H1 (cell line): ENCODE data around the gene B9D1. TPM values are rescaled to one million over a fixed set of nuclear protein-coding genes. Genes with fewer than 3 reads are reported as not detected.

ENCODE experiments used
- CTCF ChIA-PET: fragments of 300-600 bp; sonication (Branson Sonifier 250); formaldehyde crosslinking; loops from one replicate; lab custom pipeline; 2021; ENCODE audit not compliant: partially characterized antibody; lab: Charles Lee
- POLR2A ChIA-PET: fragments of 300-600 bp; sonication (Branson Sonifier 250); formaldehyde crosslinking; loops from one replicate; lab custom pipeline; 2021; ENCODE audit warnings: inconsistent platforms; ENCODE audit not compliant: partially characterized antibody; lab: Charles Lee
- DNase-seq, 2 experiments: peaks; one replicate each; pipeline versions ENCODE4 v3.0.0 to v3.0.0-alpha.2; 2010 to 2022; ENCODE audit warnings: low spot score in 2 of 2, low read depth in 1 of 2, mixed read lengths in 1 of 2
- FAIRE-seq: peaks from 2 replicates; lab custom pipeline; 2011; peaks lifted over from hg19 to GRCh38; lab: Jason Lieb, UNC
- H2AFZ ChIP-seq: 2 replicates; pipeline ENCODE4 v1.8.1; 2012; ENCODE audit warnings: low read length, inconsistent platforms
- H2AK5ac ChIP-seq: 2 replicates; pipeline ENCODE4 v1.6.1; 2013; ENCODE audit warnings: low read depth, low read length
- H2BK120ac ChIP-seq: replicated peaks from 2 replicates; pipeline ENCODE3; 2013; ENCODE audit warnings: low read depth, low read length, inconsistent platforms
- H2BK12ac ChIP-seq: 2 replicates; pipeline ENCODE4 v1.6.1; 2013; ENCODE audit warnings: low read depth, low read length
- H2BK15ac ChIP-seq: 2 replicates; pipeline ENCODE4 v1.6.1; 2013; ENCODE audit warnings: low read length
- H2BK20ac ChIP-seq: 2 replicates; pipeline ENCODE4 v1.6.1; 2013; ENCODE audit warnings: low read length
- H2BK5ac ChIP-seq: 2 replicates; pipeline ENCODE4 v1.6.1; 2013; ENCODE audit warnings: low read depth, low read length
- H3K14ac ChIP-seq: 2 replicates; pipeline ENCODE4 v1.6.1; 2013; ENCODE audit warnings: inconsistent platforms; ENCODE audit not compliant: insufficient read length
- H3K18ac ChIP-seq: 2 replicates; pipeline ENCODE4 v1.6.1; 2013; ENCODE audit warnings: low read length; ENCODE audit errors: extremely low read depth
- H3K23ac ChIP-seq: 2 replicates; pipeline ENCODE4 v1.6.1; 2013; ENCODE audit warnings: inconsistent platforms; ENCODE audit not compliant: insufficient read length
- H3K23me2 ChIP-seq: 2 replicates; pipeline ENCODE4 v1.6.1; 2013; ENCODE audit warnings: low read depth, low read length
- H3K27ac ChIP-seq: 2 replicates; pipeline ENCODE4 v1.6.1; 2011; ENCODE audit warnings: low read depth, low read length, inconsistent platforms
- H3K27me3 ChIP-seq, 4 experiments: replicated peaks in 1 of 4; 1 replicate in 1 of 4; 2 replicates in 3 of 4; pipeline versions ENCODE4 v1.6.1 to v1.8.1; 2011 to 2013; ENCODE audit warnings: low read length in 3 of 4, mild to moderate bottlenecking in 3 of 4, inconsistent platforms in 2 of 4, mixed read lengths in 2 of 4, moderate library complexity in 1 of 4; ENCODE audit not compliant: control insufficient read depth in 3 of 4, insufficient read depth in 3 of 4; ENCODE audit errors: extremely low read depth in 1 of 4
- H3K36me3 ChIP-seq, 4 experiments: 2 replicates each; pipeline versions ENCODE4 v1.6.1 to v1.8.1; 2011 to 2013; ENCODE audit warnings: mild to moderate bottlenecking in 4 of 4, low read length in 3 of 4, moderate library complexity in 2 of 4, control low read depth in 1 of 4, inconsistent platforms in 1 of 4; ENCODE audit not compliant: insufficient read depth in 4 of 4, control insufficient read depth in 2 of 4
- H3K4ac ChIP-seq: replicated peaks from 2 replicates; pipeline ENCODE3; 2013; ENCODE audit warnings: low read length, low read depth, mixed read lengths, inconsistent platforms; ENCODE audit not compliant: insufficient read length
- H3K4me1 ChIP-seq, 4 experiments: replicated peaks in 1 of 4; 1 replicate in 1 of 4; 2 replicates in 3 of 4; pipeline versions ENCODE4 v1.6.1 to v1.8.1; 2011 to 2013; ENCODE audit warnings: low read length in 3 of 4, inconsistent platforms in 2 of 4, mixed read lengths in 1 of 4; ENCODE audit not compliant: insufficient read depth in 4 of 4, control insufficient read depth in 3 of 4
- H3K4me2 ChIP-seq, 2 experiments: 2 replicates each; pipeline versions ENCODE4 v1.6.1 to v1.8.1; 2011 to 2013; ENCODE audit warnings: low read depth in 2 of 2, low read length in 2 of 2, control low read depth in 1 of 2, inconsistent platforms in 1 of 2, mild to moderate bottlenecking in 1 of 2; ENCODE audit not compliant: insufficient read depth in 1 of 2
- H3K4me3 ChIP-seq, 4 experiments: fragments of 200-600, 300-600 bp in 1 of 4; sonication (generic), shearing (Covaris generic), sonication (Bioruptor Twin) in 1 of 4; 2 replicates each; pipeline versions ENCODE4 v1.5.1 to v1.8.1; 2011 to 2016; ENCODE audit warnings: low read length in 4 of 4, low read depth in 3 of 4, control low read depth in 2 of 4, inconsistent platforms in 2 of 4, mild to moderate bottlenecking in 2 of 4, mixed read lengths in 1 of 4, moderate library complexity in 1 of 4; ENCODE audit not compliant: insufficient read depth in 2 of 4; ENCODE audit errors: extremely low read depth in 1 of 4
- H3K56ac ChIP-seq: replicated peaks from 2 replicates; pipeline ENCODE3; 2013; ENCODE audit warnings: low read depth, mild to moderate bottlenecking, mixed read lengths, low read length, inconsistent platforms; ENCODE audit not compliant: insufficient read length
- H3K79me1 ChIP-seq: 2 replicates; pipeline ENCODE4 v1.6.1; 2013; ENCODE audit warnings: low read depth, low read length, control low read depth
- H3K79me2 ChIP-seq, 2 experiments: 2 replicates each; pipeline versions ENCODE4 v1.6.1 to v1.8.1; 2012 to 2013; ENCODE audit warnings: low read length in 2 of 2, mild to moderate bottlenecking in 2 of 2, inconsistent platforms in 1 of 2; ENCODE audit not compliant: insufficient read depth in 2 of 2, control insufficient read depth in 1 of 2
- H3K9ac ChIP-seq, 4 experiments: replicated peaks in 1 of 4; 1 replicate in 1 of 4; 2 replicates in 3 of 4; pipeline versions ENCODE4 v1.6.1 to v1.8.1; 2011 to 2013; ENCODE audit warnings: low read depth in 3 of 4, low read length in 3 of 4, control low read depth in 2 of 4, mild to moderate bottlenecking in 2 of 4, moderate library complexity in 2 of 4, inconsistent platforms in 1 of 4; ENCODE audit errors: extremely low read depth in 1 of 4
- H3K9me3 ChIP-seq, 2 experiments: 2 replicates each; pipeline versions ENCODE4 v1.6.1 to v1.8.1; 2012 to 2013; ENCODE audit warnings: mild to moderate bottlenecking in 2 of 2, moderate library complexity in 2 of 2, control low read depth in 1 of 2, inconsistent platforms in 1 of 2, low read depth in 1 of 2, low read length in 1 of 2, mixed read lengths in 1 of 2; ENCODE audit not compliant: insufficient read depth in 2 of 2
- H4K20me1 ChIP-seq, 2 experiments: replicated peaks in 1 of 2; 2 replicates each; pipeline versions ENCODE3 to v1.8.1; 2011 to 2013; ENCODE audit warnings: inconsistent platforms in 2 of 2, low read length in 2 of 2, mild to moderate bottlenecking in 1 of 2; ENCODE audit not compliant: insufficient read depth in 2 of 2, control insufficient read depth in 1 of 2
- H4K5ac ChIP-seq: 2 replicates; pipeline ENCODE4 v1.6.1; 2013; ENCODE audit warnings: low read length, low read depth, mixed read lengths, inconsistent platforms; ENCODE audit not compliant: insufficient read length
- H4K8ac ChIP-seq: 2 replicates; pipeline ENCODE4 v1.8.0; 2013; ENCODE audit warnings: mild to moderate bottlenecking, moderate library complexity, low read length, inconsistent platforms; ENCODE audit not compliant: insufficient read depth; ENCODE audit errors: extremely low read depth
- H4K91ac ChIP-seq: replicated peaks from 2 replicates; pipeline ENCODE3; 2013; ENCODE audit warnings: low read length, mixed read lengths, inconsistent platforms; ENCODE audit not compliant: insufficient read length
- EZH2 ChIP-seq: fragments of 200-600 bp; sonication (generic); IDR thresholded peaks from 2 replicates; pipeline ENCODE4 v1.7.1; 2012; ENCODE audit warnings: low read depth, mild to moderate bottlenecking, moderate library complexity, low read length, inconsistent platforms; ENCODE audit not compliant: severe bottlenecking
- GTF2F1 ChIP-seq: IDR thresholded peaks from 2 replicates; pipeline ENCODE4 v1.6.1; 2012; ENCODE audit warnings: low read depth, low read length, improper control_type of control experiment, borderline replicate concordance
- HDAC6 ChIP-seq: IDR thresholded peaks from one replicate; pipeline ENCODE4 v1.7.1; 2012; ENCODE audit warnings: low read depth, mild to moderate bottlenecking, inconsistent platforms, low read length, moderate library complexity
- JUN ChIP-seq: IDR thresholded peaks from 2 replicates; pipeline ENCODE4 v1.6.1; 2011; ENCODE audit warnings: low read depth, mild to moderate bottlenecking, improper control_type of control experiment, low read length
- JUND ChIP-seq: IDR thresholded peaks from 2 replicates; pipeline ENCODE4 v1.6.1; 2011; ENCODE audit warnings: mild to moderate bottlenecking, improper control_type of control experiment, low read length
- MAFK ChIP-seq: IDR thresholded peaks from 2 replicates; pipeline ENCODE4 v1.6.1; 2012; ENCODE audit warnings: low read depth, mild to moderate bottlenecking, improper control_type of control experiment, low read length
- RFX5 ChIP-seq: IDR thresholded peaks from 2 replicates; pipeline ENCODE4 v1.6.1; 2011; ENCODE audit warnings: low read depth, low read length, improper control_type of control experiment, borderline replicate concordance
- RNF2 ChIP-seq: fragments of 200-900, 300-1000 bp; sonication (generic); IDR thresholded peaks from 2 replicates; pipeline ENCODE4 v1.7.1; 2016; ENCODE audit warnings: borderline replicate concordance, low read depth, mild to moderate bottlenecking, antibody characterized with exemption, low read length; ENCODE audit not compliant: poor library complexity, severe bottlenecking; ENCODE audit errors: missing control alignments
- RXRA ChIP-seq: IDR thresholded peaks from 2 replicates; pipeline ENCODE4 v1.6.1; 2011; ENCODE audit warnings: low read depth, mild to moderate bottlenecking, low read length, moderate library complexity; ENCODE audit not compliant: insufficient read depth
- SIRT6 ChIP-seq: IDR thresholded peaks from one replicate; pipeline ENCODE4 v1.7.1; 2012; ENCODE audit warnings: low read length, inconsistent platforms
- SIX5 ChIP-seq: IDR thresholded peaks from 2 replicates; pipeline ENCODE4 v1.6.1; 2011; ENCODE audit warnings: mild to moderate bottlenecking, low read depth, low read length
- YY1 ChIP-seq: IDR thresholded peaks from 2 replicates; pipeline ENCODE4 v1.6.1; 2011; ENCODE audit warnings: low read depth, mild to moderate bottlenecking, low read length
- WGBS, 2 experiments: shearing (Covaris generic) in 1 of 2; methylation state at CpG; one replicate each; pipeline versions ENCODE4 v1.1.6 to v1.1.7; 2013 to 2015; ENCODE audit warnings: low lambda C conversion rate in 2 of 2, mixed read lengths in 2 of 2, inconsistent platforms in 1 of 2, low coverage in 1 of 2, missing lambda C conversion rate in 1 of 2; ENCODE audit not compliant: insufficient replicate concordance in 2 of 2, insufficient coverage in 1 of 2, insufficient read length in 1 of 2; ENCODE audit errors: extremely low coverage in 1 of 2, missing lambda C conversion rate in 1 of 2; 5-methylcytosine and 5-hydroxymethylcytosine counted together
- polyA plus RNA-seq, 7 experiments: library from polyadenylated mRNA; depleted of rRNA in 3 of 7; stranded (reverse) in 5 of 7; unstranded in 2 of 7; fragments of >200 nt in 5 of 7; fragments of 200-250 nt in 2 of 7; gene quantifications; 1 replicate in 5 of 7; 2 replicates in 1 of 7; 4 replicates in 1 of 7; pipeline versions ENCODE4 v1.2.1 to v1.2.3, GENCODE V29; 2011 to 2013; ENCODE audit warnings: missing spikeins in 2 of 7, mixed read lengths in 2 of 7
- total RNA-seq: library from RNA; stranded (reverse); fragmentation: NEBNext Ultra II Directional; extraction: Animal tissue kit (Norgen Biotek cat#: 25700); gene quantifications from 2 replicates; pipeline ENCODE4 v1.2.1, GENCODE V29; 2021
- TF ChIP-seq, protein P1 (sequence below): IDR thresholded peaks from 2 replicates; pipeline ENCODE4 v1.6.1; 2011; ENCODE audit warnings: low read depth, mild to moderate bottlenecking, low read length; ENCODE audit not compliant: insufficient read depth

Gene B9D1
- total and polyA plus RNA-seq, 2 of the 8 experiments (the other 6 are each of a cell fraction or from before 2014, with no cell fraction given), result 24.6 to 65.7 TPM

GRCh38 chr17:19313066-19313745, 49.3 kb downstream of the B9D1 start:
- Histone ChIP-seq H3K14ac (no peak overlapping the region), H4K20me1 (peaks cover 4 to 13% of the 10 kb centered on the region in 2 experiments), H3K4me1 (peaks cover 0 to 20% (median 11%) of the 10 kb centered on the region in 4 experiments), H2BK15ac (no peak overlapping the region), H3K9me3 (no peaks in the 10 kb centered on the region), H2BK12ac (no peak overlapping the region), H4K91ac (no peak overlapping the region), H3K56ac (no peak overlapping the region), H2BK5ac (no peak overlapping the region), H2AK5ac (no peak overlapping the region), H3K27me3 (no peaks in the 10 kb centered on the region), H3K9ac (no peak overlapping the region), H2BK120ac (no peak overlapping the region), H4K5ac (no peak overlapping the region), H3K4me3 (no peak overlapping the region), H3K79me1 (peaks cover 16% of the 10 kb centered on the region), H3K4ac (no peak overlapping the region), H3K23ac (no peak overlapping the region), H2AFZ (no peak overlapping the region), H3K36me3 (peaks cover 4 to 25% (median 13%) of the 10 kb centered on the region in 4 experiments; a peak in 7 of 8 replicates), H3K27ac (no peak overlapping the region), H3K18ac (no peak overlapping the region), H4K8ac (no peak overlapping the region), H3K4me2 (no peak overlapping the region), H2BK20ac (no peak overlapping the region), H3K23me2 (no peaks in the 10 kb centered on the region), H3K79me2 (no peaks in the 10 kb centered on the region)
- WGBS, 2 experiments, result 89% methylated on average over 13 of the region's 13 CpGs; no CpG with 5 or more reads in 1 of the 2 experiments
- FAIRE-seq (no peak), DNase-seq (no peak)
- ChIA-PET CTCF (interaction anchor here (1.3 kb wide), 1 partner anchor 50 kb away, joined by 3 read pairs; no protein-coding TSS in a partner anchor), POLR2A (no interaction called here)
- no peak for TF ChIP-seq RFX5
- TF ChIP-seq HDAC6, result no peak
- no peak for TF ChIP-seq MAFK
- TF ChIP-seq JUN, result no peak
- TF ChIP-seq RNF2, result no peak
- TF ChIP-seq SIX5, result no peak
- TF ChIP-seq, protein P1, sequence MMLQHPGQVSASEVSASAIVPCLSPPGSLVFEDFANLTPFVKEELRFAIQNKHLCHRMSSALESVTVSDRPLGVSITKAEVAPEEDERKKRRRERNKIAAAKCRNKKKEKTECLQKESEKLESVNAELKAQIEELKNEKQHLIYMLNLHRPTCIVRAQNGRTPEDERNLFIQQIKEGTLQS, result no peak
- TF ChIP-seq EZH2, result no peak
- no peak for TF ChIP-seq JUND
- no peak for TF ChIP-seq YY1
- TF ChIP-seq RXRA, result no peak
- no peak for TF ChIP-seq GTF2F1
- no peak for TF ChIP-seq SIRT6
